ENCODE data around the gene MXD4. TPM values are rescaled to one million over a fixed set of nuclear protein-coding genes. Genes with fewer than 3 reads are reported as not detected.

MXD4 gene
- total RNA-seq, 1 experiment from 2014 or later: 22.0 TPM

DNA sequence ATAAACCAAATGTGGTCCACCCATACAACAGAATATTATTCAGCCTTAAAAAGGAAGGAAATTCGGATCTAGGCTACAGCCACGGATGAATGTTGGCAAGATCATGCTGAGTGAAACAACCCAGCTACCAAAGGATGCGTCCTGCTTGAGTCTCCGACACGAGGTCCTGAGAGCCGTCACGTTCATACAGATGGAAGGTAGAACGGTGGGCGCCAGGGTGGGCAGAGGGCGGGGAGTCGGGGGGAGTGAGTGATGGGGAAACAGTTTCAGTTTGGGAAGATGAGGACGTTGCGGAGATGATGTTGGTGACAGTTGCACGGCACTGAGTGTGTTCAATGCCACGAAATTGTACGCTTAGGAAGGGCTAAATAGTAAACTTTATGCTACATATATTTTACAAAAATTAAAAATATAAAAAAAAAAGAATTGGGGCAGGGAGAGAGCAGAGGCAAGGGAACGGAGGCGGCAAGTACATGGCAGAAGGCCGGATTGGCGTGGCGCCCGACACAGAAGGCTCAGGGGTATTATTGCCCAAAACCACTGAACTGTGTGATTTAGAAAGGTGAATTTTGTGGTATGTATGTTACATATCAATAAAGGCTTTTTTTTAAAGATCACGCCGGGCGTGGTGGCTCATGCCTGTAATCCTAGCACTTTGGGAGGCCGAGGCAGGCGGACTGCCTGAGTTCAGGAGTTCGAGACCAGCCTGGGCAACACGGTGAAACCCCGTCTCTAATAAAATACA is 14.8 kb upstream of the MXD4 start:
- TF ChIP-seq CEBPB (IDR thresholded peaks at IDR 0.05; ENCODE audit: low read depth) (no peak), FOSL1 (IDR thresholded peaks at IDR 0.05; ENCODE audit: low read depth) (no peak), EZH2 (IDR thresholded peaks at IDR 0.05) (no peak), TCF7L2 (IDR thresholded peaks at IDR 0.05; ENCODE audit: borderline replicate concordance, extremely low read depth, insufficient read depth, insufficient read length) (no peak), ZNF274 (IDR thresholded peaks at IDR 0.05; ENCODE audit: low read depth, low read length) (no peak), EZH2phosphoT487 (IDR thresholded peaks at IDR 0.05; ENCODE audit: borderline replicate concordance) (no peak), SIN3A (IDR thresholded peaks at IDR 0.05; ENCODE audit: low read depth) (no peak), RAD21 (IDR thresholded peaks at IDR 0.05; ENCODE audit: low read depth) (no peak), POLR2A (IDR thresholded peaks at IDR 0.05; ENCODE audit: borderline replicate concordance, extremely low read depth, insufficient read depth, insufficient read length) (no peak), ZFX (IDR thresholded peaks at IDR 0.05) (no peak), ELF1 (IDR thresholded peaks at IDR 0.05; ENCODE audit: borderline replicate concordance, low read depth) (no peak), YY1 (IDR thresholded peaks at IDR 0.05; ENCODE audit: extremely low read depth, insufficient replicate concordance, low read depth, low read length) (no peak), POLR2AphosphoS5 (IDR thresholded peaks at IDR 0.05; ENCODE audit: low read depth, low read length) (no peak), JUND (IDR thresholded peaks at IDR 0.05) (no peak)
- TF ChIP-seq, protein P1, sequence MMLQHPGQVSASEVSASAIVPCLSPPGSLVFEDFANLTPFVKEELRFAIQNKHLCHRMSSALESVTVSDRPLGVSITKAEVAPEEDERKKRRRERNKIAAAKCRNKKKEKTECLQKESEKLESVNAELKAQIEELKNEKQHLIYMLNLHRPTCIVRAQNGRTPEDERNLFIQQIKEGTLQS (IDR thresholded peaks at IDR 0.05): no peak
- TF ChIP-seq, protein P2, sequence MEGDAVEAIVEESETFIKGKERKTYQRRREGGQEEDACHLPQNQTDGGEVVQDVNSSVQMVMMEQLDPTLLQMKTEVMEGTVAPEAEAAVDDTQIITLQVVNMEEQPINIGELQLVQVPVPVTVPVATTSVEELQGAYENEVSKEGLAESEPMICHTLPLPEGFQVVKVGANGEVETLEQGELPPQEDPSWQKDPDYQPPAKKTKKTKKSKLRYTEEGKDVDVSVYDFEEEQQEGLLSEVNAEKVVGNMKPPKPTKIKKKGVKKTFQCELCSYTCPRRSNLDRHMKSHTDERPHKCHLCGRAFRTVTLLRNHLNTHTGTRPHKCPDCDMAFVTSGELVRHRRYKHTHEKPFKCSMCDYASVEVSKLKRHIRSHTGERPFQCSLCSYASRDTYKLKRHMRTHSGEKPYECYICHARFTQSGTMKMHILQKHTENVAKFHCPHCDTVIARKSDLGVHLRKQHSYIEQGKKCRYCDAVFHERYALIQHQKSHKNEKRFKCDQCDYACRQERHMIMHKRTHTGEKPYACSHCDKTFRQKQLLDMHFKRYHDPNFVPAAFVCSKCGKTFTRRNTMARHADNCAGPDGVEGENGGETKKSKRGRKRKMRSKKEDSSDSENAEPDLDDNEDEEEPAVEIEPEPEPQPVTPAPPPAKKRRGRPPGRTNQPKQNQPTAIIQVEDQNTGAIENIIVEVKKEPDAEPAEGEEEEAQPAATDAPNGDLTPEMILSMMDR (IDR thresholded peaks at IDR 0.05 in 2 of 3, conservative IDR thresholded peaks at IDR 0.05 in 1 of 3; ENCODE audit: borderline replicate concordance in 1 of 3, insufficient read depth in 1 of 3, low read depth in 2 of 3, low read length in 2 of 3): no peak
- TF ChIP-seq, protein P3, sequence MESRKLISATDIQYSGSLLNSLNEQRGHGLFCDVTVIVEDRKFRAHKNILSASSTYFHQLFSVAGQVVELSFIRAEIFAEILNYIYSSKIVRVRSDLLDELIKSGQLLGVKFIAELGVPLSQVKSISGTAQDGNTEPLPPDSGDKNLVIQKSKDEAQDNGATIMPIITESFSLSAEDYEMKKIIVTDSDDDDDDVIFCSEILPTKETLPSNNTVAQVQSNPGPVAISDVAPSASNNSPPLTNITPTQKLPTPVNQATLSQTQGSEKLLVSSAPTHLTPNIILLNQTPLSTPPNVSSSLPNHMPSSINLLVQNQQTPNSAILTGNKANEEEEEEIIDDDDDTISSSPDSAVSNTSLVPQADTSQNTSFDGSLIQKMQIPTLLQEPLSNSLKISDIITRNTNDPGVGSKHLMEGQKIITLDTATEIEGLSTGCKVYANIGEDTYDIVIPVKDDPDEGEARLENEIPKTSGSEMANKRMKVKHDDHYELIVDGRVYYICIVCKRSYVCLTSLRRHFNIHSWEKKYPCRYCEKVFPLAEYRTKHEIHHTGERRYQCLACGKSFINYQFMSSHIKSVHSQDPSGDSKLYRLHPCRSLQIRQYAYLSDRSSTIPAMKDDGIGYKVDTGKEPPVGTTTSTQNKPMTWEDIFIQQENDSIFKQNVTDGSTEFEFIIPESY (IDR thresholded peaks at IDR 0.05; ENCODE audit: extremely low read depth, insufficient replicate concordance, low read length): no peak
- TF ChIP-seq, protein P4, sequence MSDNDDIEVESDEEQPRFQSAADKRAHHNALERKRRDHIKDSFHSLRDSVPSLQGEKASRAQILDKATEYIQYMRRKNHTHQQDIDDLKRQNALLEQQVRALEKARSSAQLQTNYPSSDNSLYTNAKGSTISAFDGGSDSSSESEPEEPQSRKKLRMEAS (IDR thresholded peaks at IDR 0.05): no peak
- TF ChIP-seq, protein P5, sequence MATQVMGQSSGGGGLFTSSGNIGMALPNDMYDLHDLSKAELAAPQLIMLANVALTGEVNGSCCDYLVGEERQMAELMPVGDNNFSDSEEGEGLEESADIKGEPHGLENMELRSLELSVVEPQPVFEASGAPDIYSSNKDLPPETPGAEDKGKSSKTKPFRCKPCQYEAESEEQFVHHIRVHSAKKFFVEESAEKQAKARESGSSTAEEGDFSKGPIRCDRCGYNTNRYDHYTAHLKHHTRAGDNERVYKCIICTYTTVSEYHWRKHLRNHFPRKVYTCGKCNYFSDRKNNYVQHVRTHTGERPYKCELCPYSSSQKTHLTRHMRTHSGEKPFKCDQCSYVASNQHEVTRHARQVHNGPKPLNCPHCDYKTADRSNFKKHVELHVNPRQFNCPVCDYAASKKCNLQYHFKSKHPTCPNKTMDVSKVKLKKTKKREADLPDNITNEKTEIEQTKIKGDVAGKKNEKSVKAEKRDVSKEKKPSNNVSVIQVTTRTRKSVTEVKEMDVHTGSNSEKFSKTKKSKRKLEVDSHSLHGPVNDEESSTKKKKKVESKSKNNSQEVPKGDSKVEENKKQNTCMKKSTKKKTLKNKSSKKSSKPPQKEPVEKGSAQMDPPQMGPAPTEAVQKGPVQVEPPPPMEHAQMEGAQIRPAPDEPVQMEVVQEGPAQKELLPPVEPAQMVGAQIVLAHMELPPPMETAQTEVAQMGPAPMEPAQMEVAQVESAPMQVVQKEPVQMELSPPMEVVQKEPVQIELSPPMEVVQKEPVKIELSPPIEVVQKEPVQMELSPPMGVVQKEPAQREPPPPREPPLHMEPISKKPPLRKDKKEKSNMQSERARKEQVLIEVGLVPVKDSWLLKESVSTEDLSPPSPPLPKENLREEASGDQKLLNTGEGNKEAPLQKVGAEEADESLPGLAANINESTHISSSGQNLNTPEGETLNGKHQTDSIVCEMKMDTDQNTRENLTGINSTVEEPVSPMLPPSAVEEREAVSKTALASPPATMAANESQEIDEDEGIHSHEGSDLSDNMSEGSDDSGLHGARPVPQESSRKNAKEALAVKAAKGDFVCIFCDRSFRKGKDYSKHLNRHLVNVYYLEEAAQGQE (IDR thresholded peaks at IDR 0.05; ENCODE audit: low read depth): no peak
- no peaks in the 10 kb centered on the region for H4K20me1 ChIP-seq (ENCODE audit: insufficient read depth)
- no peak overlapping the region for H3K4me2 ChIP-seq (ENCODE audit: low read length)
- ATAC-seq (no peak), DNase-seq (ENCODE audit: low read depth, low spot score) (no peak)
- H3K79me2 ChIP-seq (ENCODE audit: insufficient read depth, low read length): no peaks in the 10 kb centered on the region
- ChIA-PET POLR2A (no interaction called here), RAD21 (ENCODE audit: low non-redundant PET in 1 of 2, low total read pairs in 2 of 2, uncharacterized antibody in 2 of 2, unreplicated experiment in 2 of 2) (no interaction called here), CTCF (no interaction called here)
- BruUV-seq (replicated peaks): no TSS peak
- no peaks in the 10 kb centered on the region for H3K9me2 ChIP-seq (ENCODE audit: insufficient read depth)
- H2AFZ ChIP-seq (ENCODE audit: low read depth, low read length, poor library complexity, severe bottlenecking): no peak overlapping the region
- H3K9ac ChIP-seq (ENCODE audit: low read length): no peak overlapping the region
- H3K36me3 ChIP-seq (ENCODE audit: control insufficient read depth in 1 of 2, insufficient read depth in 2 of 2, low read length in 2 of 2): no peaks in the 10 kb centered on the region
- no peaks in the 10 kb centered on the region for H3K9me3 ChIP-seq (ENCODE audit: control insufficient read depth in 1 of 2, insufficient read depth in 1 of 2, low read depth in 1 of 2, low read length in 2 of 2)
- no peak overlapping the region for H3K27ac ChIP-seq (ENCODE audit: low read depth, low read length)
- H3K4me1 ChIP-seq (ENCODE audit: control insufficient read depth in 1 of 2, insufficient read depth in 2 of 2, low read length in 2 of 2): no peaks in the 10 kb centered on the region
- no peaks in the 10 kb centered on the region for H3K27me3 ChIP-seq (ENCODE audit: insufficient read depth, low read length)
- H3K4me3 ChIP-seq (replicated peaks in 1 of 2; ENCODE audit: low read depth in 1 of 2, low read length in 2 of 2): no peak overlapping the region
- intact Hi-C loops (cut with micrococcal nuclease): no loop called here
